Urinary bladder (tissue), 4 donors: ENCODE results near the gene UGT8. TPM values are rescaled to one million over a fixed set of nuclear protein-coding genes. Genes with fewer than 3 reads are reported as not detected.
"Not testable (repeated sequence)": the region's sequence is repeated elsewhere in the genome, so short reads cannot be mapped to it uniquely, and the experiment has no call there.

Experiments
- DNase-seq: peaks from one replicate; pipeline ENCODE4 v3.0.0-alpha.2; 2015; ENCODE audit errors: extremely low spot score
- H3K27ac ChIP-seq: one replicate; pipeline ENCODE4 v1.5.1; 2013; ENCODE audit warnings: low read depth, mild to moderate bottlenecking, moderate library complexity
- H3K36me3 ChIP-seq: one replicate; pipeline ENCODE4 v1.6.1; 2013; ENCODE audit warnings: mild to moderate bottlenecking, moderate library complexity; ENCODE audit not compliant: insufficient read depth
- H3K4me1 ChIP-seq: one replicate; pipeline ENCODE4 v1.6.1; 2013; ENCODE audit warnings: mild to moderate bottlenecking, moderate library complexity; ENCODE audit not compliant: insufficient read depth
- H3K4me3 ChIP-seq: one replicate; pipeline ENCODE4 v1.5.1; 2013; ENCODE audit warnings: low read depth, low read length
- WGBS: extraction: QIAGEN DNeasy Blood & Tissue Kit; methylation state at CpG from one replicate; pipeline ENCODE4 v1.1.7; 2013; 5-methylcytosine and 5-hydroxymethylcytosine counted together
- polyA plus RNA-seq: library from polyadenylated mRNA; stranded (reverse); fragments of 200-250 nt; gene quantifications from one replicate; pipeline ENCODE4 v1.2.3, GENCODE V29; 2013
- total RNA-seq: library from RNA; depleted of rRNA; stranded (reverse); fragments of >200 nt; gene quantifications from one replicate; pipeline ENCODE4 v1.2.3, GENCODE V29; 2014
- donor health status: healthy with polysubstance abuse.
- donor health status: healthy.

UGT8 gene
- total and polyA plus RNA-seq, 2 donors = 0.16 to 2.0 TPM

GRCh38 chr4:114642173-114642780, 43.7 kb downstream of the UGT8 start:
- Histone ChIP-seq H3K4me1 (no peaks in the 10 kb centered on the region), H3K27ac (no peak overlapping the region), H3K36me3 (no peaks in the 10 kb centered on the region), H3K4me3 (no peak overlapping the region)
- WGBS = 53% methylated on average over 4 of the region's 4 CpGs
- no peak for DNase-seq

- Histone ChIP-seq H3K4me3 (no peak overlapping the region), H3K27ac (no peak overlapping the region), H3K4me1 (no peaks in the 10 kb centered on the region), H3K36me3 (no peaks in the 10 kb centered on the region)
- 53% methylated on average over 1 of the region's 1 CpG for WGBS
- DNase-seq = no peak
Measured at GRCh38 chr4:114649908-114650307, 51.3 kb downstream of the UGT8 start.

GRCh38 chr4:114653675-114654074, 55.1 kb downstream of the UGT8 start:
- no peak overlapping the region for H3K4me3 ChIP-seq
- 99% methylated on average over 1 of the region's 1 CpG for WGBS

GRCh38 chr4:114654592-114654991, 56.0 kb downstream of the UGT8 start:
- Histone ChIP-seq H3K4me3 (no peak overlapping the region), H3K4me1 (no peaks in the 10 kb centered on the region)
- 45% methylated on average over 2 of the region's 2 CpGs for WGBS

More at GRCh38 chr4:114653675-114654074, 55.1 kb downstream of the UGT8 start:
- no peak for DNase-seq
- Histone ChIP-seq H3K4me1 (no peaks in the 10 kb centered on the region), H3K36me3 (no peaks in the 10 kb centered on the region), H3K27ac (no peak overlapping the region)

GRCh38 chr4:114658179-114658578, 59.6 kb downstream of the UGT8 start:
- H3K27ac ChIP-seq = no peak overlapping the region
- H3K36me3 ChIP-seq = no peaks in the 10 kb centered on the region
- DNase-seq = no peak

More at GRCh38 chr4:114654592-114654991, 56.0 kb downstream of the UGT8 start:
- H3K36me3 ChIP-seq = no peaks in the 10 kb centered on the region
- no peak overlapping the region for H3K27ac ChIP-seq
- DNase-seq = no peak

GRCh38 chr4:114658776-114659175, 60.2 kb downstream of the UGT8 start:
- 85% methylated on average over 4 of the region's 4 CpGs for WGBS
- H3K36me3 ChIP-seq = no peaks in the 10 kb centered on the region
- no peak overlapping the region for H3K27ac ChIP-seq
- H3K4me3 ChIP-seq = no peak overlapping the region
- no peak for DNase-seq
- H3K4me1 ChIP-seq = no peaks in the 10 kb centered on the region

More at GRCh38 chr4:114658179-114658578, 59.6 kb downstream of the UGT8 start:
- Histone ChIP-seq H3K4me1 (no peaks in the 10 kb centered on the region), H3K4me3 (no peak overlapping the region)

GRCh38 chr4:114659386-114660008, 60.9 kb downstream of the UGT8 start:
- Histone ChIP-seq H3K4me3 (no peak overlapping the region), H3K4me1 (no peaks in the 10 kb centered on the region), H3K27ac (no peak overlapping the region), H3K36me3 (no peaks in the 10 kb centered on the region)
- peak; percentile 10 for DNase-seq
- WGBS = 1% methylated on average over 4 of the region's 4 CpGs

GRCh38 chr4:114663083-114663482, 64.5 kb downstream of the UGT8 start:
- Histone ChIP-seq H3K36me3 (no peaks in the 10 kb centered on the region), H3K4me1 (no peaks in the 10 kb centered on the region), H3K4me3 (no peak overlapping the region), H3K27ac (no peak overlapping the region)
- 86% methylated on average over 5 of the region's 5 CpGs for WGBS
- no peak for DNase-seq

- no peak overlapping the region for H3K27ac ChIP-seq
- WGBS = 82% methylated on average over 1 of the region's 1 CpG
- H3K4me1 ChIP-seq = no peaks in the 10 kb centered on the region
- no peak for DNase-seq
- no peak overlapping the region for H3K4me3 ChIP-seq
- no peaks in the 10 kb centered on the region for H3K36me3 ChIP-seq
Measured at GRCh38 chr4:114668577-114668976, 70.0 kb downstream of the UGT8 start.

- H3K4me1 ChIP-seq, H3K4me3 ChIP-seq, DNase-seq, H3K36me3 ChIP-seq, H3K27ac ChIP-seq: not testable (repeated sequence)
- 89% methylated on average over 4 of the region's 4 CpGs for WGBS
Measured at GRCh38 chr4:114670733-114671132, 72.1 kb downstream of the UGT8 start.

- no peak overlapping the region for H3K4me3 ChIP-seq
- 87% methylated on average over 2 of the region's 2 CpGs for WGBS
- no peaks in the 10 kb centered on the region for H3K4me1 ChIP-seq
- H3K36me3 ChIP-seq = no peaks in the 10 kb centered on the region
- no peak overlapping the region for H3K27ac ChIP-seq
- DNase-seq = no peak
Measured at GRCh38 chr4:114673306-114673705, 74.7 kb downstream of the UGT8 start.

- Histone ChIP-seq H3K27ac (no peak overlapping the region), H3K36me3 (no peaks in the 10 kb centered on the region), H3K4me1 (no peaks in the 10 kb centered on the region), H3K4me3 (no peak overlapping the region)
- WGBS = 40% methylated on average over 2 of the region's 2 CpGs
- no peak for DNase-seq
Measured at GRCh38 chr4:114674080-114674479, 75.5 kb downstream of the UGT8 start.

GRCh38 chr4:114677346-114677979, 78.9 kb downstream of the UGT8 start:
- H3K4me1 ChIP-seq = no peaks in the 10 kb centered on the region
- no peaks in the 10 kb centered on the region for H3K36me3 ChIP-seq
- no peak overlapping the region for H3K27ac ChIP-seq
- DNase-seq = no peak
- 63% methylated on average over 1 of the region's 1 CpG for WGBS
- no peak overlapping the region for H3K4me3 ChIP-seq

GRCh38 chr4:114684462-114684861, 85.9 kb downstream of the UGT8 start:
- H3K36me3 ChIP-seq = no peaks in the 10 kb centered on the region
- H3K4me3 ChIP-seq = no peak overlapping the region
- no peaks in the 10 kb centered on the region for H3K4me1 ChIP-seq
- no peak for DNase-seq
- H3K27ac ChIP-seq = no peak overlapping the region
